Measurements from ENCODE around the gene ZBTB3. TPM values are rescaled to one million over a fixed set of nuclear protein-coding genes. Genes with fewer than 3 reads are reported as not detected.

Gene ZBTB3
- total and polyA plus RNA-seq, 2 of the 8 experiments (the other 6 are each of a cell fraction or from before 2014, with no cell fraction given), result 30.2 to 76.9 TPM

DNA sequence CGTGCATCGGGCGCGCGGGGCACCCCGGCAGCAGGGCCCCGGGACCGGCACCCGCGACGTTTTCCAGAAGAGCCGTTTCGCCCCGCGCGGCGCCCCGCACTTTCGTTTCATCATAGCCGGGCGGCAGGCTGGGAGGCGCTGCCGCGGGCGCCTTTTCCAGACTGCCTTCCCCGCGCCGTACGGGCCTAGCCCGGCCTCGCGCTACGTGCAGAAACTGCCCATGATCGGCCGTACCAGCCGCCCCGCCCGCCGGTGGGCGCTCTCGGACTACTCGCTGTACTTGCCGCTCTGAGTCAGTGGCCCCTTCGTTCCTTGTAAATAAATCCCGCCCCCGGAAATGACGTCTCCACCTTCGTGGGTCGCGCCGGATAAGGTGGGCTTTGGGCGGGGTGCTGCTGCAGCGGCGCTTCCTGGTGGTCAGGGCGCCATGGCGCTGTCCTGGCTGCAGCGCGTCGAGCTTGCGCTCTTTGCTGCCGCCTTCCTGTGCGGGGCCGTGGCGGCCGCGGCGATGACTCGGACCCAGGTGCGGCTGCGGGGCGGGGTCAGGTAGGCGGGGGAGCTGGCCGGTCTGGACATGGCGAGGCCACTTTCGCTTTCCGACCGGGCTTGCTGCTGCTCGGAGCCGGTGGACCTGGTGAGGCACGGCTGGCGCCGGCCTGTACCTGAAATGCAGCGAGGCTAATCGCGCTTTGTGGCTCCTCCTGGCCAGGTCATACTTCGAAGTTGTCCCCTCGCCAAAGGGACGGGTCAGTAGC is 33.2 kb upstream of the ZBTB3 start, which contains the start of gene TMEM179B (continued):
- TF ChIP-seq RBBP5 (IDR thresholded peaks at IDR 0.05; ENCODE audit: borderline replicate concordance, low read depth, low read length) (peak; percentile 79; the same call in 1 of the 2 replicates), HDAC6 (IDR thresholded peaks at IDR 0.05; ENCODE audit: low read depth, low read length) (no peak), TAF1 (IDR thresholded peaks at IDR 0.05; ENCODE audit: low read depth, low read length) (peak; percentile 88), EGR1 (IDR thresholded peaks at IDR 0.05; ENCODE audit: borderline replicate concordance, low read depth, low read length) (no peak), TBP (IDR thresholded peaks at IDR 0.05; ENCODE audit: low read depth, low read length) (peak; percentile 87), TCF12 (IDR thresholded peaks at IDR 0.05; ENCODE audit: low read depth, low read length) (no peak), JUND (IDR thresholded peaks at IDR 0.05; ENCODE audit: low read length) (peak; percentile 65; the same call in 1 of the 2 replicates), CREB1 (IDR thresholded peaks at IDR 0.05) (peak; percentile 95), RAD21 (IDR thresholded peaks at IDR 0.05 in 1 of 2, conservative IDR thresholded peaks at IDR 0.05 in 1 of 2; ENCODE audit: low read depth in 2 of 2, low read length in 2 of 2) (peak; percentile 44 to 51), CBX8 (IDR thresholded peaks at IDR 0.05; ENCODE audit: borderline replicate concordance, low read depth, low read length) (no peak), YY1 (IDR thresholded peaks at IDR 0.05; ENCODE audit: low read depth, low read length) (peak; percentile 93), BCL11A (IDR thresholded peaks at IDR 0.05; ENCODE audit: low read depth in 2 of 2, low read length in 2 of 2) (no peak), KDM5A (IDR thresholded peaks at IDR 0.05; ENCODE audit: low read length) (peak; percentile 58), GTF2F1 (IDR thresholded peaks at IDR 0.05; ENCODE audit: borderline replicate concordance, low read depth, low read length) (peak; percentile 74), ASH2L (IDR thresholded peaks at IDR 0.05; ENCODE audit: low read length) (peak; percentile 77), SIN3A (conservative IDR thresholded peaks at IDR 0.05 in 1 of 2, IDR thresholded peaks at IDR 0.05 in 1 of 2; ENCODE audit: low read depth in 1 of 2, low read length in 2 of 2) (peak in 1 of 2 experiments; percentile 70; a peak in 3 of 4 replicates), POLR2A (IDR thresholded peaks at IDR 0.05; ENCODE audit: control extremely low read depth in 1 of 2, low read depth in 2 of 2, low read length in 2 of 2) (peak; percentile 92 to 94), ZNF274 (IDR thresholded peaks at IDR 0.05; ENCODE audit: borderline replicate concordance, extremely low read depth, low read length) (no peak), FOSL1 (IDR thresholded peaks at IDR 0.05; ENCODE audit: insufficient read depth, low read depth, low read length) (peak; percentile 74; the same call in 1 of the 2 replicates), SIRT6 (IDR thresholded peaks at IDR 0.05; ENCODE audit: low read length) (no peak), CHD1 (IDR thresholded peaks at IDR 0.05; ENCODE audit: low read depth, low read length) (no peak), CEBPB (IDR thresholded peaks at IDR 0.05; ENCODE audit: low read depth, low read length) (no peak)
- TF ChIP-seq, protein P1, sequence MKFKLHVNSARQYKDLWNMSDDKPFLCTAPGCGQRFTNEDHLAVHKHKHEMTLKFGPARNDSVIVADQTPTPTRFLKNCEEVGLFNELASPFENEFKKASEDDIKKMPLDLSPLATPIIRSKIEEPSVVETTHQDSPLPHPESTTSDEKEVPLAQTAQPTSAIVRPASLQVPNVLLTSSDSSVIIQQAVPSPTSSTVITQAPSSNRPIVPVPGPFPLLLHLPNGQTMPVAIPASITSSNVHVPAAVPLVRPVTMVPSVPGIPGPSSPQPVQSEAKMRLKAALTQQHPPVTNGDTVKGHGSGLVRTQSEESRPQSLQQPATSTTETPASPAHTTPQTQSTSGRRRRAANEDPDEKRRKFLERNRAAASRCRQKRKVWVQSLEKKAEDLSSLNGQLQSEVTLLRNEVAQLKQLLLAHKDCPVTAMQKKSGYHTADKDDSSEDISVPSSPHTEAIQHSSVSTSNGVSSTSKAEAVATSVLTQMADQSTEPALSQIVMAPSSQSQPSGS (IDR thresholded peaks at IDR 0.05; ENCODE audit: low read length), result peak; percentile 32; the same call in 1 of the 2 replicates
- TF ChIP-seq, protein P2, sequence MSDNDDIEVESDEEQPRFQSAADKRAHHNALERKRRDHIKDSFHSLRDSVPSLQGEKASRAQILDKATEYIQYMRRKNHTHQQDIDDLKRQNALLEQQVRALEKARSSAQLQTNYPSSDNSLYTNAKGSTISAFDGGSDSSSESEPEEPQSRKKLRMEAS (IDR thresholded peaks at IDR 0.05), result peak; percentile 68
